ENCODE measurements around the gene WDR46.

WDR46 gene, protein sequence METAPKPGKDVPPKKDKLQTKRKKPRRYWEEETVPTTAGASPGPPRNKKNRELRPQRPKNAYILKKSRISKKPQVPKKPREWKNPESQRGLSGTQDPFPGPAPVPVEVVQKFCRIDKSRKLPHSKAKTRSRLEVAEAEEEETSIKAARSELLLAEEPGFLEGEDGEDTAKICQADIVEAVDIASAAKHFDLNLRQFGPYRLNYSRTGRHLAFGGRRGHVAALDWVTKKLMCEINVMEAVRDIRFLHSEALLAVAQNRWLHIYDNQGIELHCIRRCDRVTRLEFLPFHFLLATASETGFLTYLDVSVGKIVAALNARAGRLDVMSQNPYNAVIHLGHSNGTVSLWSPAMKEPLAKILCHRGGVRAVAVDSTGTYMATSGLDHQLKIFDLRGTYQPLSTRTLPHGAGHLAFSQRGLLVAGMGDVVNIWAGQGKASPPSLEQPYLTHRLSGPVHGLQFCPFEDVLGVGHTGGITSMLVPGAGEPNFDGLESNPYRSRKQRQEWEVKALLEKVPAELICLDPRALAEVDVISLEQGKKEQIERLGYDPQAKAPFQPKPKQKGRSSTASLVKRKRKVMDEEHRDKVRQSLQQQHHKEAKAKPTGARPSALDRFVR

DNA sequence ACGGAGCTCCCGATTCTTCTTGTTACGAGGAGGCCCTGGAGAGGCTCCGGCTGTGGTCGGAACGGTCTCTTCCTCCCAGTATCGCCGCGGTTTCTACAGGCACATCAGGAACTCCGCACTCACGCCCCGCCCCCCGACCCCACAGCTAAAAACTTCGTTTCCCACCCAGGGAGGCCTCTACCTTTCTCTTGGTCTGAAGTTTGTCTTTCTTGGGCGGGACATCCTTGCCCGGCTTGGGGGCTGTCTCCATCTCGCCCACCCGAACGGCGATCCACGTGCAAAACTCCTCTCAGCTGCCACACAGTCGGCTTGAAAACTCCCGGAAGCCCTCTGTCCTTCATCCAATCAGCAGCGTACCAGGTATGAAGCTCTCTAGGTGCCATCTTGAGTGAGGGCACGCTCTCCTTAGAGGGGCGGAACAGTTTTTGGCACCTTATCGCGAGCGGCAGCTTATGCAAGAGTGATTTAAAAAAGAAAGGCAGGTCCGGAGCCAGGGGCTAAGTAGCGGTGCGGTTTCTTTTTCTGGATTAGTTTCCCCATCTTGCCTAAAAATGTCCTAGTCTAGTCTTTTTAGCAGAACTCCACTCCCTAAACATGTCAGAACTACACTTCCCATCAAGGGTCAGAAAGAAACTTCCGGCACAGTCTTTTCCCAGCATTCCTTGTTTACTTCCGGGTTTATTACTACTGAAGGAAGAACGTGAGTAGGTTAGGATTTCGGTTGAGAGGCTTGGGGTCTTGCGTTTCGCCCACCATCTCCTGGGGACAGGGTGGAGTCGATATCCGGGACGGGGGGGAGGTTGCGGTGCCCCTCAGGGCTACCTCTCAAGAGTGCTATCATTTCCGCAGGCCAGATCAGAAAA, at the start of gene WDR46, which contains the start of gene PFDN6:
WDR46 (minus strand) TSS at position 319 of the 863 bp plus-strand sequence; CDS start at position 250, 69 bp downstream.
PFDN6 (plus strand) TSS at position 681 of the 863 bp plus-strand sequence. CDS start 256 bp downstream, outside the sequence.
- peak; percentile 90 for DNase-seq (ENCODE audit: low spot score)

DNA sequence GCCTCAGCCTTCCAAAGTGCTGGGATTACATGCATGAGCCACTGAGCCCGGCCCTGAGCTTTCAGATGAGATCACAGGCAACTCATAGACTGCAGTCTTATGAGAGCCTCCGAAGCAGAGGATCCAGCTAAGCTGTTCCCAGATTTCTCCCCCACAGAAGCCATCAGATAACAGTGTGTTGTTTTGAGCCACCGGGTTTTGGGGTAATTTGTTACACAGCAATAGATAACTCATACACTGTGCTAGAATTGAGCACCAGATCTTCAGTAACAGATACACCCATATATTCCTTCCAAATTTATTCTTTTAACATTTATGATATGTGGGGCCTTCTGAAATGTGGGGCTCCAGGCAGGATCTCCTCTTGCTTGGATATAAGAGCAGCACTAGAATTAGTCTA, 47.5 kb upstream of the WDR46 start:
- DNase-seq (ENCODE audit: low spot score) = no peak

DNA sequence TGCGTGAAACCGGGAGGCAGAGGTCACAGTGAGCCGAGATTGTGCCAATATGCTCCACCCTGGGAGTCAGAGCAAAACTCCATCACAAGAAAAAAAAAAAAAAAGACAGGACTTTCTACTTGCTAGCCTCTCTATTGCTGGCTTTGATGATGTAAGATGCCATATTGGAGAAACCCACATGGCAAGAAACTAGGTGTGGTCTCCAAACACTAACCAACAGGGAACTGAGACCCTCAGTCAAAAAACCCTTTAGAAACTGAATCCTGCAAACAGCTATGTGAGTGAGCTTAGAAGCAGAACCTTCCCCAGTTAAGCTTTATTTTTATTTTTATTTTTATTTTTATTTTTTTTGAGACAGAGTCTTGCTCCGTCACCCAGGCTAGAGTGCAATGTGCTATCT, 46.9 kb upstream of the WDR46 start:
- no peak for DNase-seq (ENCODE audit: low spot score)

DNA sequence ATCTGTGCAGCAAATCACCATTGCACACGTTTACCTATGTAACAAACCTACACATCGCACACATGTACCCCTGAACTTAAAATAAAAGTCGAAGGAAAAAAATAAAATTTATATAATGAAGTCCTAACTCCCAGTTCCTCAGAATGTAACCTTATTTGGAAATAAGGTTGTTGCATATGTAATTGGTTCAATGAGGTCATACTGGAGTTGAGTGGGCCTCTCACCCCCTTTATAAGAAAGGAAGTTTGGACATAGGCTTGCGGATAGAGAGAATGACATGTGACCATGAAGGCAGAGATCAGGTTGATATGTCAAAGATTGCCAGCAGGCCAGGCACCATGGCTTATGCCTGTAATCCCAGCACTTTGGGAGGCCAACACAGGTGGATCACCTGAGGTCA, 44.6 kb upstream of the WDR46 start:
- no peak for DNase-seq (ENCODE audit: low spot score)

DNA sequence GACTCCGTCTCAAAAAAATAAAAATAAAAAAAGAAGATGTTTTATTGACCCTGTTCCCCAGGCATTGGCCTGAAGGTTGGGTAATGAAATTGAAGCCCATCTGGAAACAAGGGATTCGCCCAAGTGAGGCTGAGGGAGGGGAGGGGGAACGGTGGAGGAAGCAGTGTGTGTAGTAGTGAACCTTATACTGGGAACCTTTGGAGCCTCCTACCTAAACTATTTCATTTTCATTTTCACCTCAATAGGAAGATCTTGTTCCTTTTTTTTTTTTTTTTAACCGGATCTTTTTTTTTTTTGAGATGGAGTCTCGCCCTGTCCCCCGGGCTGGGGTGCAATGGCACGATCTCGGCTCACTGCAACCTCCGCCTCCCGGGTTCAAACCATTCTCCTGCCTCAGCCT, 41.7 kb upstream of the WDR46 start:
- DNase-seq (ENCODE audit: low spot score) = no peak

DNA sequence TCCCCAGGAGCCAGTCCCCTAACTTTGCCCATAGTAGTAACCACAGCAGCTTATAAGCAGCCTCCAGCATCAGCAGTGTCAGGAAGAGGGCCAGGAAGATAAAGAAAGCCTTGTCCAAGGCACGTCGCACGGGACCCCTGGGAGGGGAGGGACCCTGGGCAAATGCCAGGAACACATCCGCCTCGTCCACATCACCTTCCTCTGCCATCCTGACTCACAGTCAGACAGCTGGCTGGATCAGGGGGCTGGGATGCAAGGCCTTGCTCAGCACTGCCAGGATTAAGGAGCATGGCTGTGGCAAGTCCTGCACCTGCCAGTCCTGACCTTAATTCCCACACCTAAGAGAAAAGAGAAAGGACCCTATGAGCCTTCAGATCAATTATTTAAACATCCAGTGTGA, 40.0 kb upstream of the WDR46 start:
- DNase-seq (ENCODE audit: low spot score) = no peak

DNA sequence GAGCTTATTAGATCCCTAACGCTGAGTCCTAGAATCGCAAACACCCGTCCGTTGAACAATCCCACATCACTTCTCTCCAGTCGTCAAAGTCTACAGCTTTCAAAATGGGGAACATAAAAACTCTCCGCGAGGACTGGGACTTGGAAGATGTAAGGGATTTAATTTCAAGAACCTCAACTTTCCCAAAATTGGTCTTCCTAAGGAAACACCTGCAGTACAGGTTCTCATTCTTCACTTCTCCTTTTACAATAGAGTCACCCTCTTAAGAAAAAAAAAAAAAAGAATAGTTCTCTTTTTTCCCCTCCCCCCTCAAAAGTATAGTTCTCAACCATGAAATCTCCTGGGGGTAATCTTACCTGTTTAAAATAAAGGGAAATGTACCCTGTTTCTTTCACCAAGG, 35.1 kb upstream of the WDR46 start:
- no peak for DNase-seq (ENCODE audit: low spot score)

DNA sequence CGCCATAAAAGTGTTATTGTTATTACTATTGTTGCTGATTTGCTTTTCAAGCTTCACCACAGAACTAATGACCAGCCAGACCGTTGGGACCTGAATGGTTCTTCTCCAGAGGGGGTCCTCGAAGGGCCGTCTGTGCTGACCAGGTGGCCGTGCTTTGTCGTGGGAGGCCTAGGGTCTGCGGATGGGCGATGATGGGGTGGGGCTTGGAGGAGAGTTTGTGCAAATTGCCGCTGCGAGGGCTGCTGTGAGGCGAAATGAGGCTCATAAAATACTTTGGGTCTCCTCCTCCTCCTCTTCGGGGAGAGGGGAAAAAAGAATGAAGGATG, 34.5 kb upstream of the WDR46 start:
- no peak for DNase-seq (ENCODE audit: low spot score)

DNA sequence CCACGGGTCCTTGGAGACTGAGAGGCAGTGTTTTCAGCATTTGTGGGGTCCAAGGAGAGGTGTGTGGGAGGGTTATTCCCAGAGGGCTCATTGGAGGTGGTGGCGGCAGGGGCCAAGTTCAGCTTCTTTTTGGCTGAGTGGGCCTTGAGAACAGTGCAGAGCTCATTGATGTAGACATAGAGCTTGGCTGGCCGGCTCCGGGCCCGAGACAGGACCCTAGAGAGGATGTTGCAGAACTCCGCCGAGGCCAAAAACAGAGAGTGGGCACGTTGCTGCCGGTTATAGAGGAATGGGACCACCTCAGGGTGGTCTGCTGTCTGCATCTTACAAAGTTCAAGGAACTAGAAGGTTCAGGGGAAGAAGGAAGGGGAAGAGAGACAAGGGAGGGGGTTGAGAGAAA, 32.2 kb upstream of the WDR46 start:
- DNase-seq (ENCODE audit: low spot score) = no peak

DNA sequence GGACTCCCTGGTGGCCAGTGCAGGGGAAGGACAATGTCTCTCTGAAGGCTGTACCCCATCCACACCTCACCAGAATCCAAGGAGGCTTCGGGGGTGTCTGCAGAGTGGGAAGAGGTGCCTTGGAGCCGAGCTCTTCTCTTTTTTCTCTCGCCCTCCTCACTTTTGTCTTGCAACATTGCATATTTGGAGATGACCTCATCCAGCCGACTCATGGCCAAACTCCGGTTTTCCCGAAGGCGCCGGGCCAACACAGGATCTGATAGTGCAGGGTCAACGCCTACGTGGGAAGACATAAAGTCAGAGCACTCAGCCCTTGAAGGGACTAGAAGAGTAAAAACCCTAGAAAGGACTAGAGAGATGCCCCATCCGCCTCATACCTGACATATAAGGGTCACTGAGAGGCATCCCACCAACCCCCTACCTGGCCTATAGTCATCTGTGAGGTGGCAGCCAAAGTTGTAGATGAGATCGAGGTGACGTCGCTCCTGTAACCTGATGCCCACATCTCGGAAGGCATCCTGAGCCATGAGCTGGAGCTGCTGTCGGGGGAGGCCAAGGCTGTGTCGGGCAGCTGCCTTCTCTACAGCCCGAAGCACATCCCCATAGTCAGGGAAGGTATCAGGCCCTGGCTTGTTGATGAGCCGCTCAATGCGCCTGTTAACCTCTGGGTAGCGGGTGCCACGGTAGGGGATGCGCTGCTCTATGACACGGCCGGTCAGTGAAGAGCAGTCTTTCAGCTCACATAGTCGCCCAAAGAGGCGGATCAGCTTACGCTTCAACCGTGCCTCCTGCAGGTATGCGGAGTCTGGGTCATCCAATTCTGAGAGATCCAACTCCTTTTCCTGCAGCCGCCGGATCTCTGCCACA, 31.5 kb upstream of the WDR46 start:
- DNase-seq (ENCODE audit: low spot score) = no peak

DNA sequence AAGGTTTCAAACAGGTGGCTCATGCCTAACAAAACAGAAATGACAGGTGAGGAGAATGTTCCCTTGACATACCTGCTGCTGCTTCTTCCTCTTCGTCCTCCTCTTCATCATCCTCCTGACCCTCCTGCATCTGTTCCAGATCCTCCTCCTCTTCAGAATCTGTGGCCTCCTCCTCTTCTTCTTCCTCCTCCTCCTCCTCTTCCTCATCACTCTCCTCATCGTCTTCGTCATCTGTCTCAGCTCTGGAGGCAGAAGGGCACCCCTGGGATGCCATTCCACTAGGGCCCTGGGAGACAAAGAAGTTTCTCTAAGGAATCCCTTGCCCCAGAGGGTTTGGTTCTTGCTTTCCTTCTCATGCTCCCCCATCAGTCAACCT, 30.9 kb upstream of the WDR46 start:
- DNase-seq (ENCODE audit: low spot score) = no peak

DNA sequence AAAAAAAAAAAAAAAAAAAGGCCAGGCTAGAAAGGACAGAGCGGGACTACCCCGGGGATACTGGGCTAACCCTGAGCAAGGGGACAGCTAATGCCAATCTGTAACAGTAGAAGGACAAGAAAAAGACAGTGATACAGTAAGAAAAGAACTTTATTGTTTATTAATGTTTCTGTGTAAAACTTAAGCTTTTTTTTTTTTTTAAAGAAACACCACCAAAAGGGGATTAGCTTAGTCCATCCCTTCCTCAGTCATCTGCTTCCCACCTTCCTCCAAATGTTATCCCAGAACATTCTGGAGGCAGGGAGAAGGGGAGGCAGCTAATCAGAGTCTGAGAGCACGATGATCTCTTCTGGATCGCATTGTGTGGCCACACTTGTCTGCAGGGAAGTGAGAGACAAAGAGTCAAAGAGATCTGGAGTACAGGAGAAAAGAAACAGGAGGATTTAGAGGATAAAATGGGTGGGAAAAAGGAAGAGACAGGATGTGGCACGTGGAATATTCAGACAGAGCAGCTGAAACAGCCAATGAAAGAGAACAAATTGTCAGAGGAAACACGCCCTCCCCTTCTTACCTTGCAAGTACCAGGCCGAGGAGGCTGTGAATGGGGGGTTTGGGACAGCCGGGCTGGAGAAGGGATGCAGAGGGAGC, 29.5 kb upstream of the WDR46 start:
- DNase-seq (ENCODE audit: low spot score) = no peak

DNA sequence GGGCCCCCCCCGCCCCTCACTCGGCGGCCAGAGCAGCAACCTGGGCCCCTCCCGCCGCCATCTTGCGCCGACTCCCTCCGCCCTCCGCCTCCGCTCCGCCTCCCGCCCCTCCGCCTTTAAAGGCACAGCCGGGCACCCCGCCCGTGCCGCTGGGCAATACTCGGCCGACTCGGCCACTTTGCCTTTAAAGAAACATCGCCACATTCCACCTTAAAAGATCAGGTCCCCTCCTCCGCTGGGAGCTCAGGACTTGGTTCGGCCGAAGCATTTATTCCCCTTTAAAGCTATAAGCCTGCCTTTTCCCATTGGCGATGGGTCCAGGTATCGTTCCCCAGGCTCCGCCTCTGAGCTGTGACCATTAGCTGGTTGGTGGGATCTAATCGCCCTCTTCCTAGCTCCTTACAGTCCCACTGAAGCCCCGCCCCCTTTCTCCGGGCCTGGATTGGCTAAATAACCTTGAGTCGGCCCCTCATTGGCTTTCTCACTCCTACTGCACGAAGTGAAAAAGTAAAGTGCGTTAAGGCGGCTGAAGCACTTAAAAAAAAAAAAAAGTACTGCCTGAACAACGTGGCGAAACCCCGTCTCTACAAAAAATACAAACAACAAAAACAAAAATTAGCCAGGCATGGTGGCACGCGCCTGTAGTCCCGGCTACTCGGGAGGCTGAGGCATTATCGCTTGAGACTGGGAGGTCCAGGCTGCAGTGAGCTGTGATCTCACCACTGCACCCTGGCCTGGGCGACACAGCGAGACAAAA, 28.8 kb upstream of the WDR46 start, which contains the start of gene ZBTB22:
ZBTB22 (minus strand) TSS at position 76 of the 757 bp plus-strand sequence. CDS start 828 bp downstream, outside the sequence.
- DNase-seq (ENCODE audit: low spot score) = peak; percentile 97

DNA sequence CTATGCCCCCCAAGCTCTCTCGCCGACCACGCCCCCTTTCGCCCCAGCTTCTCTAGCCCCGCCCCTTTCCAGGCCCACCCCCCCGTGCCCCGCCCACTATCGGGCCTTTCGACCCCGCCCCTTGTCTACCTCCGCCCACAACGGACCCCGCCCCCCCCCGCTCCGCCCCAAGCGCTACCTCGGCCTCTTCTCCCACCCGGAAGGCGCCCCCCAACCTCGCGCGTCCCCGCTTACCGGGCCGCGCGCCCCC, 28.3 kb upstream of the WDR46 start:
- DNase-seq (ENCODE audit: low spot score) = no peak

DNA sequence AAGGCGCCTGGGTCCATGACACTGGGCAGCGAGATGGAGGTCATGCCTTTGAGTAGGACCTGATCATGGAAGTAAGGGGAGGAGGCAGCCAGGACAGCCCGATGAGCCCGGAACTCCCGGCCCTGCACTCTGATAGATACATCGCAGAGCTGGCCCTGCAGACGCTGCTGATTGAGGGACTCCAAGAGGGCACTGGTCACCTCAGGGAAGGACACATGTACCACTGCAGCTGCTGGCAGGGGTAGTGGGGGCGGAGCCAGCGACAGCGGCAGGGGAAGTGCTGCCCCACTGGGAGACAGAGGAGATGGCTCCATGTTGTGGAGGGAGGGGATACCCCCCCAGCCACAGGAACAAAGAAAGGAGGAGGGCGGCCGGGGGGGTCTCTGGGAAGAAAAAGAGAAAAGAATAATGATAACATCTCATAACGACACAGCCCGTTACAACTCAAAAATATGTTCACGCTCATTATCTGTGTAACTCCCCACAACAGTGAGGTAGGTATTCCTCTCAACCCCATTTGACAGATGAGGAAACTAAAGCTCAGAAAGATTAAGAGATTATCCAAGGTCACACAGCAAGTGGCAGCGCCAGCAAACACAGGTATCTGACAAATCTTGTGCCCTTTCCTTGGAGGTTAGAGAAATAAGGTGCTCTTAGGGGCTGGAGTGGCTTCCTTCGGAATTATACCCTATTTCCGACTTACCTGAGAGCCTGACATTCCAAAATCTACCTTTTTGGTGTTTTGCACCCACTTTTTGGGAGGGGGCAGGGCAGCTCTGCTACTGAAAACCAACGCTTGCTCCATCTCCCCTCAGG, 27.8 kb upstream of the WDR46 start:
- DNase-seq (ENCODE audit: low spot score) = no peak

DNA sequence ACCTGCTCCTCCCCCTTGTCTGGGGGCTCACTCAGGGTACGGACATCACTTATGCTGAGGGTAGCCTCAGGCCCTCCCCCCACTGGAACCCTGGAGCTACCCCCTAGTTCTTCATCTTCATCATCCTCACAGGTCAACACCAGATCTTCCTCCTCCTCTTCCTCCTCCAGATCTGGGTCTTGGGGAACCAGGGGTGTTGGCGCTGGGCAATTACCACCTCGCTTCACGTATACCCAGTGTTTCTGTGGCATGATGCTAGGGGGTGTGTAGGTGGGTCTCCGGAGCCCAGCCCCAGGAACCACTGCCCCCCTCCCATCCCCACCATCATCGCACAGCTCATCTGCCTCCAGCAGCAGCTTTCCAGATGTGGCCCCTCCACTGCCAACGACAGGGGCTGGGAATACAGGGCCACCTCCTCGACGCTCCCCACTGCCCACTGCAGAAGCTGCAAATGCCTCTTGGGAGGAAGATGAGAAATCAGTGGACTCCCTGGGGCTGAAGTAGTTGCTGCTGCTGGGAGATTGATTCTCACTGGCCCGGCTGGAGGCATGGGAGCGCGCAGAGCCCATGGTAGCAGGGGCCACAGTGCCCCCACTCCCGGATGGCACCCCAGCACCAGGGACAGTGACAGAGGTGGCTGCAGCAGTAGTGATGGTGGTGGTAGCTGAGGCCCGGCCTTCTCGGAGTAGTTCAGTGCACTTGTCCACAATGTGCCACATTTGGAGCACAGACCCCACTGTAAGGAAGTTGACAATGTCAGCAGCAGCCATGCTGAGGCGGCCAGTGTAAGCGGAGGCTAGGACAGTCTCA, 27.0 kb upstream of the WDR46 start:
- no peak for DNase-seq (ENCODE audit: low spot score)

DNA sequence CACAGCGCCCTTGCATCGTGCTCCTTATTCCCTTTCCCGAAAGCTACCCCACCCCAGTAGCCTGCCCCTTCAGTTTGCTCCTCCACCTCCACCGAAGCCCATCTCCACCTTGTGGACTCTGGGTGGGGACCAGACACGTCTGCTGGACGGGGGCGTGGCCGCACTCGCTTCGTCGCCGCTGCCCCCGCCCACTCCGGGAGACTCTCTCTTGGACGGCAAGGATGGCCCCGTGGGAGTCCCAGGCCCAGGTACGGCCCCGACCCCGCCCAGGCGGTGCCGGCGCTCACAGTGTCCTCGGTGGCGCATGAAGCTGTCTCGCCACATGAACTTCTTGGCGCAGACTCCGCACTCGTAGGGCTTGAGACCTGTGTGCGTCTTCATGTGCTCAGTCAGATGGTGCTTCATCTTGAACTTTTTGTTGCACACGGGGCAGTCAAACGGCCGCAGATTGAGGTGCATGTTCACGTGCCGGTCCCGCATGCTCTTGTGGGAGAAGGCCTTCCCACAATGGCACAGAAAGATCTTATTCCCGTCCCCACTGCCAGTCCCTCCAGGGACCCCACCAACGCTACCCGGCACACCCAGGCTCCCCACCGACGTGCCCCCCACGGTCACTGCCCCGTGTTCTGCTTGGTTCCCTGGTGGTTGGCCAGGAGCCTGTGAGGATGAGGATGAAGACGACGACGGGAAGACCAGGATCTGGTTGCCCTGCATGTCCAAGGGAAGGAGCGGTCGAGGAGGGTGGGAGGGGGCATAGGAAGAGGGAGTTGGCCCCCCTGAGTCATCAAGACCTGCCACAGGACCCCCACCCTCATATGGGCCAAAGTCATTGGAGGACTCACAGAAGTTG, 26.1 kb upstream of the WDR46 start:
- no peak for DNase-seq (ENCODE audit: low spot score)

DNA sequence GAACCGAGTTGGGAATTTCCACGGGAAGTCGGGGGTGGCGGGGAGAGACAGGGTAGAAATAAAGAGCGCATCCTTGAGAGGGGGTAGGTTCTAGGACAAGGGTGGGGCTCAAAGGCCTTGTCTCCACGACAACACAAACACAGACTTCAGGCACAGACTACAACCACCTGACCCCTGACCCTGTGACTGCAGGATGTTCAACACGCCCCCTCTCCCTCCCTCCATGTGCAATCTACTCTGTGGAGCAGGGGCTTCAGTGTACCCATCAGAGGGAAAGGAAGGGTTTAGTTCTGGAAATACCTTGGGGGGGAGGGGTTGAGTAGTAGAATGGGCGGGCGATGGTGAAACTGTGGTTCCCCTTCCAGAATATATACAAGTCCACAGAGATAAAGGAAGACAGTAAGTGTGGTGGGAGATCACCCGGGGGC, 25.5 kb upstream of the WDR46 start:
- peak; percentile 77 for DNase-seq (ENCODE audit: low spot score)
